ENCODE results near the gene SNX11. TPM values are rescaled to one million over a fixed set of nuclear protein-coding genes. Genes with fewer than 3 reads are reported as not detected.
A peak's percentile ranks its signal among the peaks of the same experiment; 100 is the strongest.
"Not testable (repeated sequence)": the region's sequence is repeated elsewhere in the genome, so short reads cannot be mapped to it uniquely, and the experiment has no call there.

The SNX11 gene
- total RNA-seq, 6 donors from 2014 or later: 19.5 to 27.2 (median 23.7) TPM

- Histone ChIP-seq H3K4me3 (no peak overlapping the region), H3K27me3 (no peaks in the 10 kb centered on the region), H3K4me1 (no peaks in the 10 kb centered on the region), H3K9me3 (no peaks in the 10 kb centered on the region), H3K27ac (no peak overlapping the region), H3K36me3 (peaks cover 9 to 69% (median 28%) of the 10 kb centered on the region in 4 donors)
- WGBS, 2 donors: 79 to 80% methylated on average over 7 of the region's 7 CpGs
- DNase-seq (peak in 1 of 2 donors; percentile 76), ATAC-seq (ENCODE audit: low FRiP score in 2 of 2) (peak; percentile 77 to 92)
- TF ChIP-seq CTCF (IDR thresholded peaks at IDR 0.05) (peak; percentile 67 to 87 (median 82)), EP300 (IDR thresholded peaks at IDR 0.05) (no peak), POLR2AphosphoS5 (IDR thresholded peaks at IDR 0.05) (no peak), POLR2A (IDR thresholded peaks at IDR 0.05) (no peak)
These were observed 33.1 kb upstream of the SNX11 start for GRCh38 chr17:48074322-48075081.

- H3K4me3 ChIP-seq; H3K9me3 ChIP-seq; H3K4me1 ChIP-seq; H3K27me3 ChIP-seq; H3K27ac ChIP-seq; DNase-seq; ATAC-seq (ENCODE audit: low FRiP score in 2 of 2): not testable (repeated sequence)
- 95 to 97% methylated on average over 9 to 10 of the region's 10 CpGs for WGBS, 2 donors
- peaks cover 3 to 44% (median 12%) of the 10 kb centered on the region in 4 donors for H3K36me3 ChIP-seq
These were observed 30.4 kb upstream of the SNX11 start for GRCh38 chr17:48077152-48077551.

GRCh38 chr17:48081858-48082257, 25.7 kb upstream of the SNX11 start:
- H3K27ac ChIP-seq: no peak overlapping the region
- DNase-seq: no peak
- no peaks in the 10 kb centered on the region for H3K9me3 ChIP-seq
- no peak for ATAC-seq (ENCODE audit: low FRiP score in 2 of 2)
- 84% methylated on average over 5 of the region's 5 CpGs for WGBS, 2 donors
- H3K4me3 ChIP-seq: no peak overlapping the region
- no peak for TF ChIP-seq POLR2AphosphoS5 (IDR thresholded peaks at IDR 0.05)
- peaks cover 5 to 12% (median 12%) of the 10 kb centered on the region in 4 donors for H3K4me1 ChIP-seq
- peaks cover 0 to under 1% (median 0%) of the 10 kb centered on the region in 4 donors for H3K36me3 ChIP-seq
- H3K27me3 ChIP-seq: no peaks in the 10 kb centered on the region

- Histone ChIP-seq H3K9me3 (no peaks in the 10 kb centered on the region), H3K27me3 (no peaks in the 10 kb centered on the region), H3K4me3 (no peak overlapping the region), H3K27ac (no peak overlapping the region), H3K36me3 (no peaks in the 10 kb centered on the region), H3K4me1 (peaks cover 5 to 12% (median 12%) of the 10 kb centered on the region in 4 donors)
- ATAC-seq (ENCODE audit: low FRiP score in 2 of 2) (no peak), DNase-seq (no peak)
- no peak for TF ChIP-seq POLR2AphosphoS5 (IDR thresholded peaks at IDR 0.05)
- TF ChIP-seq POLR2A (IDR thresholded peaks at IDR 0.05): no peak
- TF ChIP-seq CTCF (IDR thresholded peaks at IDR 0.05): no peak
- no peak for TF ChIP-seq EP300 (IDR thresholded peaks at IDR 0.05)
- 46 to 48% methylated on average over 2 of the region's 2 CpGs for WGBS, 2 donors
These were observed 22.6 kb upstream of the SNX11 start for GRCh38 chr17:48084932-48085331.

GRCh38 chr17:48093341-48094045, 14.1 kb upstream of the SNX11 start:
- no peak for ATAC-seq (ENCODE audit: low FRiP score in 2 of 2)
- 87 to 90% methylated on average over 11 of the region's 11 CpGs for WGBS, 2 donors

More at GRCh38 chr17:48093341-48094045, 14.1 kb upstream of the SNX11 start:
- TF ChIP-seq EP300 (IDR thresholded peaks at IDR 0.05) (no peak), CTCF (IDR thresholded peaks at IDR 0.05) (no peak), POLR2AphosphoS5 (IDR thresholded peaks at IDR 0.05) (no peak), POLR2A (IDR thresholded peaks at IDR 0.05) (no peak)
- Histone ChIP-seq H3K4me3 (no peak overlapping the region), H3K4me1 (no peaks in the 10 kb centered on the region), H3K36me3 (peaks cover 0 to 3% (median 0%) of the 10 kb centered on the region in 4 donors), H3K27me3 (no peaks in the 10 kb centered on the region), H3K27ac (no peak overlapping the region), H3K9me3 (no peaks in the 10 kb centered on the region)
- DNase-seq: no peak
